AG08395 (cell line): ENCODE results near the gene RNASE13.
A peak's percentile ranks its signal among the peaks of the same experiment; 100 is the strongest.

Experiments used
- DNase-seq: peaks from one replicate; pipeline ENCODE4 v3.0.0; 2012; ENCODE audit warnings: mixed read lengths, low spot score

Gene RNASE13

DNA sequence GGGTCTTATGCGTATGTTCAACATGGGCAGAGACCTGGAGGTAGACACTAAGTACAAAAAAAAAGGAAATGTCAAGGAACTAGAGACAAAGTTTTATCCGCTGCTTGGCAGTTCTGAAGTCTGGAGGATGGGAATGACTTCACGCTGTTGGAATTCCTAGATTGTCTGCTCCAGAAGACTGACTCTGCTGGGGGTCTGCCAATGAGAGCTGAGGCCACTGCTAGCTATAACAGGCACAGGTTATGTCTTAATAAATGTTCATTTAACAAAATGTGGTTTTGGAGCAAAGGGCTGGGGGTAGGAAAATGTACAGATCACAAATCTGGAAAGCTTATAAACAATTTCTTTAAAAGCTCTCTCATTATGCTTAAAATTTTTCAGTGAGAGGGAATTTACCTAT is 28.9 kb upstream of the RNASE13 start:
- peak; percentile 79 for DNase-seq

- DNase-seq: no peak
Observed at GRCh38 chr14:21061347-21061668, 26.7 kb upstream of the RNASE13 start.

DNA sequence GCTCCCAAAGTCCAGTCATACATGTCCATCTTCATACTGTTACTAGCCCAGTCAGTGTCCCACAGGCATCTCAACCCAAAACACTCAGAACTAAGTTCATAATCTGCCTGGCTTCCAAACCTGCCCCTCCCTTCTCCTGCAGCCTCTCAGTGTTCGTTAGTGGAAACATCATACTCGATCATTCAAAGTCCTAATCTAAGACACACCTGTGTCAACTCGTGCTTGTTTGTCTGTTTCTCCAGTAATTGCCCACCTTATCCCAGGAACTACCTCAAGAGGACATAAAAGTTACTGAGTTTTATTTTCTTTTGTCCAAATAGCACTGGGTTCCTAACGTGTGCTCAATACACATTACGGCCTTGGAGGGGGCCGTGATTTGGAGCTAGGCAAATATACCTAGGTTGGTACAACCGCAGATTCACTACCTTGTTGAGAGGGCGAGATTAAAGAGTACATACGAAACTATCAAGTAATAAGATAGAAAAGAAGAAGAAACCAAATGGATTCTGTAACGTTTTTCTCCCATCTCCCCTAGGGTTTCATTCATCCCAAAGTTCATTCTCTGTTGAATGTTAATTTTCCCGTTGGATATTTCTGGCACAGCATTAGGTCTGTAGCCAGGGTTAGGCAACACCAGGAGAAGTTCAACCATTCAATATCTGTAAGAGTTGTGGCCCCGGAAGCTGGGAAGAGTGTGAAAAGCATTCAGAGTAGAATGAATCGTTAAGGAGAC is 26.2 kb upstream of the RNASE13 start:
- DNase-seq: no peak

GRCh38 chr14:21059842-21060613 is 25.4 kb upstream of the RNASE13 start:
- DNase-seq: peak; percentile 57

DNA sequence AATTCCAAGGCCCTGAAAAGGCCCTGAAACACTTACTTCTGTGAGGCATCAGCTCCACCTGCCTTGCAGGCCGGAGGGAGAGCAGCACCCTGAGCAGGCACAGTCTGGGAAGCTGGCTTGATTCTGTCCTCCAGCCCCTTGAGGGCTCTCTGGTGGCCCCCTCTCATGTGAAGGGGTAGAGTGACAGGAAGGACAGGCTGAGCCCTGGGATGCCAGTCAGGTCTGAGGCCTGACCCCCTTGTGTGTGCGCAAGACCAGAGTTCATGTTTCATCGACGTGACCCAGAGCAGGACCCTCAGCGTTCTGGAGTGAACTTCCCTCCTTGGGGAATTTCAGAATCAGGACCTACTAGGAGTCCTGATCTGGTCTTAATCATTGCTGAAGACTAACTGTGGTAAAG is 24.3 kb upstream of the RNASE13 start:
- DNase-seq: no peak

GRCh38 chr14:21057803-21058675 is 23.4 kb upstream of the RNASE13 start, which contains the start of gene RNASE8:
RNASE8 (plus strand) TSS chr14:21057822; CDS start chr14:21057893, 71 bp downstream.
- peak; percentile 36 for DNase-seq

DNA sequence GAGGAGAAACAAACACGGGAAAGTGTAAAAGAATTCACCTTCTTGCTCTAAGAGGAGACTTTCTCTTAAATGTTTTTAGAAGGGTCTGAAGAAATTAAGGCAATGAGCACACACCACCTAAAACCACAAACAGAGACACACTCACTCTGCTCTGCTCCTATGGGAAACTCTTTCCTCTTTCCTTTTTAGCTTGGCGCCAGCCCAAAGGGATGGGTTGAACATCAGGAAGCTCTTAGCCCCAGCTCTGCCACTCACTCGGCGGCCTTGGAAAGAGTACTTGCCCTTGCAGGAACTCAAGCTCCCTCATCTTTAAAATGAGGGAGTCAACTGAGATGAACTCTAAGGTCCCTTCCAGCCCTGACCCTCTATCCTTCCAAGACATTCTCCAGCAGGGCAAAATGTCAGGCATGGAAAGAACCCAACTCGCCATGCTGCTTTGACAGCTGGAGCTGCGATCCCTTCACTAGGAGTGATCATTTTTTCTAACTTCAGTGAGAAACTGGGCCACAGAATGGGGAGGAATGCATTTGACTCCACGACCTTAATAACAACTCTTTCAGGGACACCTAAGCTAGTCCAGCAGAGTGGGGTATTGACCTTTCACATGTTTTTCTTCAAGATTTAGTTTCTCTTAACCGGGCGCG is 22.0 kb upstream of the RNASE13 start:
- peak; percentile 65 for DNase-seq

DNA sequence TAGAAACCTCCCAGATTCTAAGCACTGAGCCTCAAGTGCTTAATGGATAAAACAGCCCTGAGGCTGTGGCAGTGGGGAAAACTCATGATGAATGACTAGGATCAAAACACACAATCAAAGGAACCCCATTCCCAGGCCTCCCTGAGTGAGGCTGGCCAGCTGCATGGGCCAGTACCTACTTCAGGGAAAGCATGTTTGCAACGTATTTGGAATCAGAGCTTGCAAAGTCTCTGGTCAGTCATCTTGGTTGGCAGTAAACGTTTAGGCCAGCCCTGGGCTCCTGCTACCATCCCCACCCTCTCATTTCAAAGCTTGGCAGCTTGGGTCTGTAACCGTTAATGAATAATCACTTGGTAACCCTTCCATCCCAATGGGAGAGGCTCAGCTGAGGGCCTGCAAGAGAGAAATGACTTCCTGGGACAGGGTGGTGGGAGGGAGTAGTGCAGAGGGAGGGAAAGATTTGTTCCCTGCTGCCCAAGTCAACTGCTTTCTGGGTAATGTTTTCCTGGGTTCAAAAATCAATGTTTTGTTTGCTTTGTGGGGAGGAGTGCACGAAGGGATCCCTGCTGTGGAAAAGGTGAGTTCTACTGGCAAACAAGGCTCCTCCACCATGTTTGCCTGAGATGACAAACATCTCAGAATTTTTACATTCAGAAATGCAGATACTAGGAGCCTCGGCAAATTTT is 21.0 kb upstream of the RNASE13 start:
- no peak for DNase-seq

- DNase-seq: no peak
Observed at GRCh38 chr14:21054768-21055145, 20.1 kb upstream of the RNASE13 start.

GRCh38 chr14:21054123-21054767 is 19.6 kb upstream of the RNASE13 start:
- no peak for DNase-seq

DNA sequence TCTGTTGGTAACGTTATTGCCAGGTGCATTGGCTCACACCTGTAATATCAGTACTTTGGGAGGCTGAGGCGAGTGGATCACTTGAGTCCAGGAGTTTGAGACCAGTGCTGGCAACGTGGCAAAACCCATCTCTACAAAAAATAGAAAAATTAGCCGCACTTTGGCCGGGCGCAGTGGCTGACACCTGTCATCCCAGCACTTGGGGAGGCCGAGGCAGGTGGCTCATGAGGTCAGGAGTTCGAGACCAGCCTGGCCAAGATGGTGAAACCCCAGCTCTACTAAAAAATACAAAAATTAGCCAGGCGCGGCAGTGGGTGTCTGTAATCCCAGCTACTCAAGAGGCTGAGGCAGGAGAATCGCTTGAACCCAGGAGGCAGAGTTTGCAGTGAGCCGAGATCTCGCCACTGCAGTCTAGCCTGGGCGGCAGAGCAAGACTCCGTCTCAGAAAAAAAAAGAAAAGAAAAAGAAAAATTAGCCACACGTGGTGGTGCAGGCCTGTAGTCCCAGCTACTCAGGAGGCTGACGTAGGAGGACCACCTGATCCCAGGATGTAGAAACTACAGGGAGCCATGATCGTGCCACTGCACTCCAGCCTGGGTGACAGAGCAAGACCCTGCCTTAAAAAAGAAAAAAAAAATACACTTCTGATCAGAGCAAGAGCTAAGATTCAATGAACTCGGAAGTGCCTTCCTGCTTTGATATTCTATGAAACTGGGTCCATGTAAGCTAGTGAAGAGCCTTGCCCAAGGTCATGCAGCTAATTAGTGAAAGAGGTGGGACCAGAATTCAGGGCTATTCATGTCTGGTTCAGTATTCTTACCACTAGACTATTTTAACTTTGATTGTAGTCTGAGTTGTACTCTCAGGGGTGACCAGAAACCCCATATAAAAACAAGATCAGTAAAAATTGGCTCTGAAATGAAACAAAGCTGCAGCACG is 18.8 kb upstream of the RNASE13 start:
- DNase-seq: no peak

GRCh38 chr14:21050597-21050996 is 16.0 kb upstream of the RNASE13 start:
- no peak for DNase-seq

GRCh38 chr14:21049271-21049673 is 14.7 kb upstream of the RNASE13 start:
- peak; percentile 37 for DNase-seq

- DNase-seq: no peak
Observed at GRCh38 chr14:21048638-21049037, 14.0 kb upstream of the RNASE13 start.

DNA sequence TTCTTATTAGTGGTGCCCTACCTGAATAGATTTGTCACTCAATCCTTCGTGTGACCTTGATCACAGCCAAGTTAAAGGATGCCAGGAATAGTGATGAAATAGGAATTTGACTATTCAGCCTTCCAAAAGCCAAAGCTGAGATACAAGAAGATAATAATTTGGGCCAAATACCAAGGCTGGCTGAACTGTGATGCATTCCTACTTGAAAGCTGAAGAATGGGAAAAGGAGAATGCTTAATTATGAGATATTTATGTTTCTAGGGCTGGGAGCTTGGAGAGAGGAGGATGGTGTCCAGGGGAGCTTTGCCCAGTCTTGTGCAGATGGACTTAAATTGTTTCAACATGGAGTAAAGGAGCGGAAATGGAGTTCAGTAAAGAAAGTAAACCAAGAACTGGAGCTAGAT is 12.8 kb upstream of the RNASE13 start:
- peak; percentile 70 for DNase-seq

GRCh38 chr14:21043974-21044618 is 9.5 kb upstream of the RNASE13 start:
- no peak for DNase-seq

GRCh38 chr14:21043387-21043973 is 8.9 kb upstream of the RNASE13 start:
- DNase-seq: no peak

- peak; percentile 15 for DNase-seq
Observed at GRCh38 chr14:21042918-21043317, 8.3 kb upstream of the RNASE13 start.
